Vagina (tissue), 2 donors: ENCODE data around the gene NPAS2. TPM values are rescaled to one million over a fixed set of nuclear protein-coding genes. Genes with fewer than 3 reads are reported as not detected.

ENCODE experiments used
- DNase-seq, 2 donors: peaks; one replicate each; pipeline ENCODE4 v3.0.0-alpha.2; 2017; ENCODE audit errors: extremely low spot score in 2 of 2
- H3K27ac ChIP-seq: fragments of 200-600 bp; sonication (generic); one replicate; pipeline ENCODE4 v1.5.1; 2019
- H3K27me3 ChIP-seq: fragments of 200-600 bp; sonication (generic); one replicate; pipeline ENCODE4 v1.5.1; 2019
- H3K36me3 ChIP-seq, 2 donors: fragments of 200-600 bp; sonication (generic); one replicate each; pipeline ENCODE4 v1.5.1; 2017 to 2019
- H3K4me1 ChIP-seq: fragments of 200-600 bp; sonication (generic); one replicate; pipeline ENCODE4 v1.5.1; 2019
- H3K4me3 ChIP-seq, 2 donors: fragments of 200-600 bp; sonication (generic); 1 replicate in 1 of 2; 2 replicates in 1 of 2; pipeline ENCODE4 v1.5.1; 2016 to 2019
- H3K9me3 ChIP-seq: fragments of 200-600 bp; sonication (generic); one replicate; pipeline ENCODE4 v1.5.1; 2019
- POLR2A ChIP-seq, 2 donors: fragments of 450-650 bp; IDR thresholded peaks; one replicate each; pipeline ENCODE4 v1.6.1; 2017; ENCODE audit warnings: antibody characterized with exemption in 2 of 2, mild to moderate bottlenecking in 2 of 2, moderate library complexity in 2 of 2
- POLR2AphosphoS5 ChIP-seq, 2 donors: sonication (generic); formaldehyde crosslinking; IDR thresholded peaks; one replicate each; pipeline ENCODE4 v1.9.0; 2017; ENCODE audit warnings: antibody characterized with exemption in 2 of 2, mild to moderate bottlenecking in 2 of 2, low read depth in 1 of 2; ENCODE audit not compliant: insufficient read depth in 1 of 2
- intact Hi-C: fragments of 100-400 bp; cut with DNase I; formaldehyde crosslinking; loops from one replicate; pipeline ENCODE4 v1.15.1; 2023
- total RNA-seq: library from RNA; depleted of rRNA; stranded (reverse); fragments of >200 nt; gene quantifications from one replicate; pipeline ENCODE4 v1.2.3, GENCODE V29; 2016
- TF ChIP-seq, protein P1 (sequence below), 3 experiments: fragments of 450-650 bp in 2 of 3; fragments of 200-600 bp in 1 of 3; sonication (generic) in 1 of 3; IDR thresholded peaks; one replicate each; pipeline ENCODE4 v1.5.1; 2017 to 2019; ENCODE audit warnings: antibody characterized with exemption in 3 of 3, mild to moderate bottlenecking in 2 of 3, moderate library complexity in 2 of 3

The NPAS2 gene
- total RNA-seq, 1 donor from 2014 or later, result 37.6 TPM

DNA sequence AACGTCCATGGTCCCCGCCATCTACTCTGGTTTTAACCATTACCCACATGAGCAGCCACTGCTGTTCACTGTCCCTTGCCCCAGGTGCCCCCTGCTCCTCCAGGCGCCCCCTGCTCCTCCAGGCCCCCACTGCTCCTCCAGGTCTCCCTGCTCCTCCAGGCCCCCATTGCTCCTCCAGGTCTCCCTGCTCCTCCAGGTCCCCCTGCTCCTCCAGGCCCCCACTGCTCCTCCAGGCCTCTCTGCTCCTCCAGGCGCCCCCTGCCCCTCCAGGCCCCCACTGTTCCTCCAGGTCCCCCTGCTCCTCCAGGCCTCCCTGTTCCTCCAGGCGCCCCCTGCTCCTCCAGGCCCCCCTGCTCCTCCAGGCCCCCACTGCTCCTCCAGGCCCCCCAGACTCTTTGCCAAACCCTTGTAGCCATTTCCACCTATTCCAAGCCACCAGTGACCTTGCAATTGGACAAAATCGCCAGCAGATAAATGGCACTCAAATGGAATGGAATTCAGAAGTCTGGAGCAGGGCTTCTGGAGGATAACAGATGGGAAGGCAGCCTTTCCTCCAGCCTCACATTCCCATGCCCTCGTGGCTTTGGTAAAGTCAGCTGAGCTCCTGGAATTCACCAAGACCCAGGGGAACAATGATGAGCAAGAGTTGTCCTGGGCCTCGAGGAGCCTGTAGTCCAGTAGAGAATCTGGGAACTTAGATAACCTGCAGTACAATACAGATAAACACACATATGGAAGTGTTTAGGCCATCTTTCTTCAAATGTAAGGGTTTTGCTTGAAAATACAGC lies 168.9 kb downstream of the NPAS2 start:
- Histone ChIP-seq H3K4me3 (no peak overlapping the region), H3K36me3 (no peaks in the 10 kb centered on the region), H3K27ac (no peak overlapping the region), H3K9me3 (no peaks in the 10 kb centered on the region), H3K4me1 (no peaks in the 10 kb centered on the region), H3K27me3 (no peaks in the 10 kb centered on the region)
- DNase-seq, result no peak
- TF ChIP-seq POLR2AphosphoS5 (IDR thresholded peaks at IDR 0.05; ENCODE audit: insufficient read depth in 1 of 2, low read depth in 1 of 2), result no peak
- TF ChIP-seq, protein P1, sequence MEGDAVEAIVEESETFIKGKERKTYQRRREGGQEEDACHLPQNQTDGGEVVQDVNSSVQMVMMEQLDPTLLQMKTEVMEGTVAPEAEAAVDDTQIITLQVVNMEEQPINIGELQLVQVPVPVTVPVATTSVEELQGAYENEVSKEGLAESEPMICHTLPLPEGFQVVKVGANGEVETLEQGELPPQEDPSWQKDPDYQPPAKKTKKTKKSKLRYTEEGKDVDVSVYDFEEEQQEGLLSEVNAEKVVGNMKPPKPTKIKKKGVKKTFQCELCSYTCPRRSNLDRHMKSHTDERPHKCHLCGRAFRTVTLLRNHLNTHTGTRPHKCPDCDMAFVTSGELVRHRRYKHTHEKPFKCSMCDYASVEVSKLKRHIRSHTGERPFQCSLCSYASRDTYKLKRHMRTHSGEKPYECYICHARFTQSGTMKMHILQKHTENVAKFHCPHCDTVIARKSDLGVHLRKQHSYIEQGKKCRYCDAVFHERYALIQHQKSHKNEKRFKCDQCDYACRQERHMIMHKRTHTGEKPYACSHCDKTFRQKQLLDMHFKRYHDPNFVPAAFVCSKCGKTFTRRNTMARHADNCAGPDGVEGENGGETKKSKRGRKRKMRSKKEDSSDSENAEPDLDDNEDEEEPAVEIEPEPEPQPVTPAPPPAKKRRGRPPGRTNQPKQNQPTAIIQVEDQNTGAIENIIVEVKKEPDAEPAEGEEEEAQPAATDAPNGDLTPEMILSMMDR (IDR thresholded peaks at IDR 0.05), result no peak
- TF ChIP-seq POLR2A (IDR thresholded peaks at IDR 0.05), result no peak
- intact Hi-C loops, result loop anchor here (5.0 to 10.0 kb wide), 3 partner anchors 174 to 377 kb away; no protein-coding TSS in a partner anchor

DNA sequence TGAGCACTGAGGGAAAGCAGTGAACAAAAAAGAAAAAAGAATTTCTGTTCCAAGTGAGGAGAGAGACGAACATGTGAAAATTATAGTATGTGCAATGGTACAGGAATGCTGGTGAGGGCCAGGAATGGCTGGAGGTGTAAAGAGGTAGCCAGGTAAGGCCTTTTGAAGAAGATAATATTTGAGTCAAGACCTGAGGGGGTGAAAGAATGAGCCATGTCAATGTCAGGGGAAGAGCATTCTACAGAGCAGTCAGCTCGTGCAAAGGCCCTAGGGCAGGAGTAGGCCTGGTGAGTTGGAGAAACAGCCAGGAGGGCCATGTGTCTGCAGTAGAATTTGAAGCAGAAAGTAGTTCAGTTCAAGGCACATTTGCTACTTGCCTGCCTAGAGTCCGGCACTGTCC lies 169.7 kb downstream of the NPAS2 start:
- DNase-seq, result no peak
- H3K27me3 ChIP-seq, result no peaks in the 10 kb centered on the region
- H3K9me3 ChIP-seq, result no peaks in the 10 kb centered on the region
- H3K27ac ChIP-seq, result no peak overlapping the region
- H3K4me1 ChIP-seq, result no peaks in the 10 kb centered on the region
- no peaks in the 10 kb centered on the region for H3K36me3 ChIP-seq
- TF ChIP-seq POLR2A (IDR thresholded peaks at IDR 0.05) (no peak), POLR2AphosphoS5 (IDR thresholded peaks at IDR 0.05; ENCODE audit: insufficient read depth in 1 of 2, low read depth in 1 of 2) (no peak)
- TF ChIP-seq, protein P1 (IDR thresholded peaks at IDR 0.05), result no peak
- intact Hi-C loops, result loop anchor here (5.0 to 10.0 kb wide), 3 partner anchors 175 to 377 kb away; no protein-coding TSS in a partner anchor
- no peak overlapping the region for H3K4me3 ChIP-seq

DNA sequence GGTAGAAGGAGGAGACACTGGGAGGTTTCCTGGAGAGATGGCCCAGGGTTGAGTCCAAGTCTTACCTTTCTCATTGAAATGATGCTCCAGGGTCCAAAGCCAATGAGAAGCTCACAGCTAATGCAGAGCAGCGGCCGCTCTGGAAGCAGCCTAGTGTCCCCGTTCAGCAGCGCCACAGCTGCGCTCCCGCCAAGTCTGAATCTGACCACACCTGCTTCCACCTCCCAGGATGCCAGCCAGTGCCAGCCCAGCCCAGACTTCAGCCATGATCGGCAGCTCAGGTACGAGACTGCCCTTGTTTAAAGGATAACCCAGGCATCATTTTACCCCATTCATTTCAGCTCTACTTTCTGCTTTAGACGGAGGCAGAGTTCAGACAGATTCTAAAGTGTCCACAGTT lies 170.2 kb downstream of the NPAS2 start:
- H3K27me3 ChIP-seq, result no peaks in the 10 kb centered on the region
- H3K36me3 ChIP-seq, result no peaks in the 10 kb centered on the region
- H3K9me3 ChIP-seq, result no peaks in the 10 kb centered on the region
- no peaks in the 10 kb centered on the region for H3K4me1 ChIP-seq
- TF ChIP-seq, protein P1 (IDR thresholded peaks at IDR 0.05), result no peak
- TF ChIP-seq POLR2A (IDR thresholded peaks at IDR 0.05), result no peak
- no peak for TF ChIP-seq POLR2AphosphoS5 (IDR thresholded peaks at IDR 0.05; ENCODE audit: insufficient read depth in 1 of 2, low read depth in 1 of 2)
- intact Hi-C loops, result no loop called here
- no peak overlapping the region for H3K27ac ChIP-seq
- DNase-seq, result no peak
- H3K4me3 ChIP-seq, result no peak overlapping the region

DNA sequence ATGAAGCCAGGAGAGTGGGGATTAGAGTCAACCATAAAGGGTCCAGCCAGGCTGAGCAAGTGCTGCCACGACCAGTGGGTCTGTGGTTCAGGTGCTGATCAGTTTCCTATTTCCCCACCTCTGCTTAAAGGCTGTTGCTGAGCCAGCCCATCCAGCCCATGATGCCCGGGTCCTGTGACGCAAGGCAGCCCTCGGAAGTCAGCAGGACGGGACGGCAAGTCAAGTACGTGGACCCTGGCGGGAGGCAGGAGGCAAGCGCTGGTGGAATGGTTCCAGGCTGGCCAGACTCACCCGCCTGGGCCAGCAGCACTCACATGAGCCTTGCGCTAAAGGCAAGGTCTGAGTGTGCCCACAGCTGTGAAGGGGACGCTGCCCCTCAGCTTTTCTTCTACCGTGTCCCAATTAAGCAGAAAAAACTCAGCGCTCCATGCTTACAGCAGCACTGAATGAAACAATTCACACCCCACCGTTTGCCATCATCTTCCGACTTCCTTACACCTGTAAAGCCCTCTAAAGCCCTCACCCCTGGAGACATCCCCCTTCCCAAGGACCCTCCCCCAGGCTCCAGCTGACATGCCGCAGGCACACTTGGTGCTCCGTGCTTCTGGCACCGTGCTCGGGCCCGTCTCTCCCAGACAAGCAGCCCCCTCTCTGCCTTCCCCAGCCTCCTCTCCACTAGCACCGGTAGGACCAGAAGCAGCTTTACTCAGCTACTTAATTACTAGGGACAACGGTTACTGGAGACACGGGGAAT lies 170.9 kb downstream of the NPAS2 start:
- H3K27me3 ChIP-seq, result no peaks in the 10 kb centered on the region
- no peak for DNase-seq
- no peaks in the 10 kb centered on the region for H3K36me3 ChIP-seq
- no peak overlapping the region for H3K27ac ChIP-seq
- no peak overlapping the region for H3K4me3 ChIP-seq
- H3K9me3 ChIP-seq, result no peaks in the 10 kb centered on the region
- TF ChIP-seq POLR2A (IDR thresholded peaks at IDR 0.05), result no peak
- TF ChIP-seq, protein P1 (IDR thresholded peaks at IDR 0.05), result no peak
- TF ChIP-seq POLR2AphosphoS5 (IDR thresholded peaks at IDR 0.05; ENCODE audit: insufficient read depth in 1 of 2, low read depth in 1 of 2), result no peak
- intact Hi-C loops, result no loop called here
- H3K4me1 ChIP-seq, result no peaks in the 10 kb centered on the region
